H1 (cell line): ENCODE measurements around the gene DCTN3. TPM values are rescaled to one million over a fixed set of nuclear protein-coding genes. Genes with fewer than 3 reads are reported as not detected.
A peak's percentile ranks its signal among the peaks of the same experiment; 100 is the strongest.

Experiments used
- CTCF ChIA-PET: fragments of 300-600 bp; sonication (Branson Sonifier 250); formaldehyde crosslinking; loops from one replicate; lab custom pipeline; 2021; ENCODE audit not compliant: partially characterized antibody; lab: Charles Lee
- POLR2A ChIA-PET: fragments of 300-600 bp; sonication (Branson Sonifier 250); formaldehyde crosslinking; loops from one replicate; lab custom pipeline; 2021; ENCODE audit warnings: inconsistent platforms; ENCODE audit not compliant: partially characterized antibody; lab: Charles Lee
- DNase-seq, 2 experiments: peaks; one replicate each; pipeline versions ENCODE4 v3.0.0 to v3.0.0-alpha.2; 2010 to 2022; ENCODE audit warnings: low spot score in 2 of 2, low read depth in 1 of 2, mixed read lengths in 1 of 2
- FAIRE-seq: peaks from 2 replicates; lab custom pipeline; 2011; peaks lifted over from hg19 to GRCh38; lab: Jason Lieb, UNC
- H2AFZ ChIP-seq: 2 replicates; pipeline ENCODE4 v1.8.1; 2012; ENCODE audit warnings: low read length, inconsistent platforms
- H2AK5ac ChIP-seq: 2 replicates; pipeline ENCODE4 v1.6.1; 2013; ENCODE audit warnings: low read depth, low read length
- H2BK120ac ChIP-seq: replicated peaks from 2 replicates; pipeline ENCODE3; 2013; ENCODE audit warnings: low read depth, low read length, inconsistent platforms
- H2BK12ac ChIP-seq: 2 replicates; pipeline ENCODE4 v1.6.1; 2013; ENCODE audit warnings: low read depth, low read length
- H2BK15ac ChIP-seq: 2 replicates; pipeline ENCODE4 v1.6.1; 2013; ENCODE audit warnings: low read length
- H2BK20ac ChIP-seq: 2 replicates; pipeline ENCODE4 v1.6.1; 2013; ENCODE audit warnings: low read length
- H2BK5ac ChIP-seq: 2 replicates; pipeline ENCODE4 v1.6.1; 2013; ENCODE audit warnings: low read depth, low read length
- H3K14ac ChIP-seq: 2 replicates; pipeline ENCODE4 v1.6.1; 2013; ENCODE audit warnings: inconsistent platforms; ENCODE audit not compliant: insufficient read length
- H3K18ac ChIP-seq: 2 replicates; pipeline ENCODE4 v1.6.1; 2013; ENCODE audit warnings: low read length; ENCODE audit errors: extremely low read depth
- H3K23ac ChIP-seq: 2 replicates; pipeline ENCODE4 v1.6.1; 2013; ENCODE audit warnings: inconsistent platforms; ENCODE audit not compliant: insufficient read length
- H3K23me2 ChIP-seq: 2 replicates; pipeline ENCODE4 v1.6.1; 2013; ENCODE audit warnings: low read depth, low read length
- H3K27ac ChIP-seq: 2 replicates; pipeline ENCODE4 v1.6.1; 2011; ENCODE audit warnings: low read depth, low read length, inconsistent platforms
- H3K27me3 ChIP-seq, 4 experiments: replicated peaks in 1 of 4; 1 replicate in 1 of 4; 2 replicates in 3 of 4; pipeline versions ENCODE4 v1.6.1 to v1.8.1; 2011 to 2013; ENCODE audit warnings: low read length in 3 of 4, mild to moderate bottlenecking in 3 of 4, inconsistent platforms in 2 of 4, mixed read lengths in 2 of 4, moderate library complexity in 1 of 4; ENCODE audit not compliant: control insufficient read depth in 3 of 4, insufficient read depth in 3 of 4; ENCODE audit errors: extremely low read depth in 1 of 4
- H3K36me3 ChIP-seq, 4 experiments: 2 replicates each; pipeline versions ENCODE4 v1.6.1 to v1.8.1; 2011 to 2013; ENCODE audit warnings: mild to moderate bottlenecking in 4 of 4, low read length in 3 of 4, moderate library complexity in 2 of 4, control low read depth in 1 of 4, inconsistent platforms in 1 of 4; ENCODE audit not compliant: insufficient read depth in 4 of 4, control insufficient read depth in 2 of 4
- H3K4ac ChIP-seq: replicated peaks from 2 replicates; pipeline ENCODE3; 2013; ENCODE audit warnings: low read length, low read depth, mixed read lengths, inconsistent platforms; ENCODE audit not compliant: insufficient read length
- H3K4me1 ChIP-seq, 4 experiments: replicated peaks in 1 of 4; 1 replicate in 1 of 4; 2 replicates in 3 of 4; pipeline versions ENCODE4 v1.6.1 to v1.8.1; 2011 to 2013; ENCODE audit warnings: low read length in 3 of 4, inconsistent platforms in 2 of 4, mixed read lengths in 1 of 4; ENCODE audit not compliant: insufficient read depth in 4 of 4, control insufficient read depth in 3 of 4
- H3K4me2 ChIP-seq, 2 experiments: 2 replicates each; pipeline versions ENCODE4 v1.6.1 to v1.8.1; 2011 to 2013; ENCODE audit warnings: low read depth in 2 of 2, low read length in 2 of 2, control low read depth in 1 of 2, inconsistent platforms in 1 of 2, mild to moderate bottlenecking in 1 of 2; ENCODE audit not compliant: insufficient read depth in 1 of 2
- H3K4me3 ChIP-seq, 4 experiments: fragments of 200-600, 300-600 bp in 1 of 4; sonication (generic), shearing (Covaris generic), sonication (Bioruptor Twin) in 1 of 4; 2 replicates each; pipeline versions ENCODE4 v1.5.1 to v1.8.1; 2011 to 2016; ENCODE audit warnings: low read length in 4 of 4, low read depth in 3 of 4, control low read depth in 2 of 4, inconsistent platforms in 2 of 4, mild to moderate bottlenecking in 2 of 4, mixed read lengths in 1 of 4, moderate library complexity in 1 of 4; ENCODE audit not compliant: insufficient read depth in 2 of 4; ENCODE audit errors: extremely low read depth in 1 of 4
- H3K56ac ChIP-seq: replicated peaks from 2 replicates; pipeline ENCODE3; 2013; ENCODE audit warnings: low read depth, mild to moderate bottlenecking, mixed read lengths, low read length, inconsistent platforms; ENCODE audit not compliant: insufficient read length
- H3K79me1 ChIP-seq: 2 replicates; pipeline ENCODE4 v1.6.1; 2013; ENCODE audit warnings: low read depth, low read length, control low read depth
- H3K79me2 ChIP-seq, 2 experiments: 2 replicates each; pipeline versions ENCODE4 v1.6.1 to v1.8.1; 2012 to 2013; ENCODE audit warnings: low read length in 2 of 2, mild to moderate bottlenecking in 2 of 2, inconsistent platforms in 1 of 2; ENCODE audit not compliant: insufficient read depth in 2 of 2, control insufficient read depth in 1 of 2
- H3K9ac ChIP-seq, 4 experiments: replicated peaks in 1 of 4; 1 replicate in 1 of 4; 2 replicates in 3 of 4; pipeline versions ENCODE4 v1.6.1 to v1.8.1; 2011 to 2013; ENCODE audit warnings: low read depth in 3 of 4, low read length in 3 of 4, control low read depth in 2 of 4, mild to moderate bottlenecking in 2 of 4, moderate library complexity in 2 of 4, inconsistent platforms in 1 of 4; ENCODE audit errors: extremely low read depth in 1 of 4
- H3K9me3 ChIP-seq, 2 experiments: 2 replicates each; pipeline versions ENCODE4 v1.6.1 to v1.8.1; 2012 to 2013; ENCODE audit warnings: mild to moderate bottlenecking in 2 of 2, moderate library complexity in 2 of 2, control low read depth in 1 of 2, inconsistent platforms in 1 of 2, low read depth in 1 of 2, low read length in 1 of 2, mixed read lengths in 1 of 2; ENCODE audit not compliant: insufficient read depth in 2 of 2
- H4K20me1 ChIP-seq, 2 experiments: replicated peaks in 1 of 2; 2 replicates each; pipeline versions ENCODE3 to v1.8.1; 2011 to 2013; ENCODE audit warnings: inconsistent platforms in 2 of 2, low read length in 2 of 2, mild to moderate bottlenecking in 1 of 2; ENCODE audit not compliant: insufficient read depth in 2 of 2, control insufficient read depth in 1 of 2
- H4K5ac ChIP-seq: 2 replicates; pipeline ENCODE4 v1.6.1; 2013; ENCODE audit warnings: low read length, low read depth, mixed read lengths, inconsistent platforms; ENCODE audit not compliant: insufficient read length
- H4K8ac ChIP-seq: 2 replicates; pipeline ENCODE4 v1.8.0; 2013; ENCODE audit warnings: mild to moderate bottlenecking, moderate library complexity, low read length, inconsistent platforms; ENCODE audit not compliant: insufficient read depth; ENCODE audit errors: extremely low read depth
- H4K91ac ChIP-seq: replicated peaks from 2 replicates; pipeline ENCODE3; 2013; ENCODE audit warnings: low read length, mixed read lengths, inconsistent platforms; ENCODE audit not compliant: insufficient read length
- CBX8 ChIP-seq: fragments of 300-800, 300-1000 bp; sonication (generic); IDR thresholded peaks from 2 replicates; pipeline ENCODE4 v1.7.1; 2016; ENCODE audit warnings: low read depth, low read length, borderline replicate concordance
- EGR1 ChIP-seq: IDR thresholded peaks from 2 replicates; pipeline ENCODE4 v1.6.1; 2011; ENCODE audit warnings: low read depth, low read length, borderline replicate concordance
- GABPA ChIP-seq: IDR thresholded peaks from 2 replicates; pipeline ENCODE4 v1.6.1; 2011; ENCODE audit warnings: mild to moderate bottlenecking, low read length, moderate library complexity, borderline replicate concordance; ENCODE audit not compliant: insufficient read depth
- GTF2F1 ChIP-seq: IDR thresholded peaks from 2 replicates; pipeline ENCODE4 v1.6.1; 2012; ENCODE audit warnings: low read depth, low read length, improper control_type of control experiment, borderline replicate concordance
- KDM1A ChIP-seq: fragments of 200-600, 300-600 bp; sonication (generic); IDR thresholded peaks from 2 replicates; pipeline ENCODE4 v1.7.1; 2016; ENCODE audit warnings: mild to moderate bottlenecking, low read length, borderline replicate concordance
- POLR2AphosphoS5 ChIP-seq: IDR thresholded peaks from 2 replicates; pipeline ENCODE4 v1.6.1; 2011; ENCODE audit warnings: low read depth, low read length
- RFX5 ChIP-seq: IDR thresholded peaks from 2 replicates; pipeline ENCODE4 v1.6.1; 2011; ENCODE audit warnings: low read depth, low read length, improper control_type of control experiment, borderline replicate concordance
- RNF2 ChIP-seq: fragments of 200-900, 300-1000 bp; sonication (generic); IDR thresholded peaks from 2 replicates; pipeline ENCODE4 v1.7.1; 2016; ENCODE audit warnings: borderline replicate concordance, low read depth, mild to moderate bottlenecking, antibody characterized with exemption, low read length; ENCODE audit not compliant: poor library complexity, severe bottlenecking; ENCODE audit errors: missing control alignments
- TAF1 ChIP-seq: IDR thresholded peaks from 2 replicates; pipeline ENCODE4 v1.6.1; 2011; ENCODE audit warnings: mild to moderate bottlenecking, low read depth, low read length
- WGBS, 2 experiments: shearing (Covaris generic) in 1 of 2; methylation state at CpG; one replicate each; pipeline versions ENCODE4 v1.1.6 to v1.1.7; 2013 to 2015; ENCODE audit warnings: low lambda C conversion rate in 2 of 2, mixed read lengths in 2 of 2, inconsistent platforms in 1 of 2, low coverage in 1 of 2, missing lambda C conversion rate in 1 of 2; ENCODE audit not compliant: insufficient replicate concordance in 2 of 2, insufficient coverage in 1 of 2, insufficient read length in 1 of 2; ENCODE audit errors: extremely low coverage in 1 of 2, missing lambda C conversion rate in 1 of 2; 5-methylcytosine and 5-hydroxymethylcytosine counted together
- polyA plus RNA-seq, 7 experiments: library from polyadenylated mRNA; depleted of rRNA in 3 of 7; stranded (reverse) in 5 of 7; unstranded in 2 of 7; fragments of >200 nt in 5 of 7; fragments of 200-250 nt in 2 of 7; gene quantifications; 1 replicate in 5 of 7; 2 replicates in 1 of 7; 4 replicates in 1 of 7; pipeline versions ENCODE4 v1.2.1 to v1.2.3, GENCODE V29; 2011 to 2013; ENCODE audit warnings: missing spikeins in 2 of 7, mixed read lengths in 2 of 7
- total RNA-seq: library from RNA; stranded (reverse); fragmentation: NEBNext Ultra II Directional; extraction: Animal tissue kit (Norgen Biotek cat#: 25700); gene quantifications from 2 replicates; pipeline ENCODE4 v1.2.1, GENCODE V29; 2021
- TF ChIP-seq, protein P1 (sequence below): IDR thresholded peaks from 2 replicates; pipeline ENCODE4 v1.6.1; 2012; ENCODE audit warnings: inconsistent platforms
- TF ChIP-seq, protein P2 (sequence below): IDR thresholded peaks from 2 replicates; pipeline ENCODE4 v1.6.1; 2012; ENCODE audit warnings: low read length, inconsistent platforms

The DCTN3 gene
- total and polyA plus RNA-seq, 2 of the 8 experiments (the other 6 are each of a cell fraction or from before 2014, with no cell fraction given), result 25.6 to 39.2 TPM

DNA sequence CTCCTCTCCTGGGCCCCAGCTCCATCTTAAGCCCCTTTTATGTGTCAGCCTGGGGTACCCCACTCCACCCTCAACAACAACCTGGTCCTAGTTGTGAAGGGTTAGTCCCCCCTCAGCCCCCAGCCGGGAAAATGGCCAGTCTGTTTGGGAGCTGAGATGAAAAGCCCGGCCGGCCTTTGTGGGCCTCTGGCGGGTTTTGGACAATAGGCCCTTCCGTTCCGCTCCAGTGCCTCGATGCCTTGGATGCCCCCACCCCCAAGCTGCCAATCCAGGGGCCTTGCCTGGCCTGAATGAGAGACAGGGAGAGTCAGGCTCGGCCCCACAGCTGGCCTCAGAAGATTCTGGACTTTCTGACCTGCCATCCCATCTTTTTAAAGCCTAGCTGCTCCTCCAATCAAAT lies 39.9 kb downstream of the DCTN3 start:
- no peak overlapping the region for H2BK5ac ChIP-seq
- H3K79me1 ChIP-seq, result no peaks in the 10 kb centered on the region
- H3K27ac ChIP-seq, result no peak overlapping the region
- H3K27me3 ChIP-seq, result peaks cover 23 to 93% (median 81%) of the 10 kb centered on the region in 4 experiments
- no peak overlapping the region for H2BK120ac ChIP-seq
- H2BK20ac ChIP-seq, result no peak overlapping the region
- no peak overlapping the region for H3K56ac ChIP-seq
- H4K5ac ChIP-seq, result no peak overlapping the region
- WGBS, 2 experiments, result 51% methylated on average over 8 of the region's 8 CpGs; no CpG with 5 or more reads in 1 of the 2 experiments
- H3K4ac ChIP-seq, result no peak overlapping the region
- DNase-seq, result no peak
- no peak overlapping the region for H2AFZ ChIP-seq
- H3K4me2 ChIP-seq, result peak overlapping the region in 1 of 2 experiments; percentile 84; a peak in 2 of 4 replicates
- ChIA-PET POLR2A (interaction anchor here (1.2 to 5.6 kb wide), 7 partner anchors 8 to 57 kb away, joined by 3 to 36 read pairs (median 6); partner anchors contain the start of genes CNTFR and SIGMAR1), CTCF (interaction anchor here (0.5 to 13.8 kb wide), 14 partner anchors 8 to 180 kb away, joined by 3 to 241 read pairs (median 5); partner anchors contain the start of gene CNTFR)
- H3K9ac ChIP-seq, result no peak overlapping the region
- no peak overlapping the region for H3K4me3 ChIP-seq
- no peaks in the 10 kb centered on the region for H3K36me3 ChIP-seq
- H2AK5ac ChIP-seq, result no peak overlapping the region
- H4K8ac ChIP-seq, result no peak overlapping the region
- peaks cover 0 to 5% of the 10 kb centered on the region in 2 experiments for H4K20me1 ChIP-seq
- no peak for FAIRE-seq
- no peak overlapping the region for H2BK12ac ChIP-seq
- no peak overlapping the region for H3K14ac ChIP-seq
- H4K91ac ChIP-seq, result no peak overlapping the region
- no peak overlapping the region for H3K23ac ChIP-seq
- no peaks in the 10 kb centered on the region for H3K9me3 ChIP-seq
- no peaks in the 10 kb centered on the region for H3K79me2 ChIP-seq
- H2BK15ac ChIP-seq, result no peak overlapping the region
- H3K18ac ChIP-seq, result no peak overlapping the region
- peaks cover 12 to 42% (median 29%) of the 10 kb centered on the region in 4 experiments for H3K4me1 ChIP-seq
- peaks cover 19% of the 10 kb centered on the region; the same call in 1 of the 2 replicates for H3K23me2 ChIP-seq
- no peak for TF ChIP-seq RNF2
- TF ChIP-seq TAF1, result no peak
- TF ChIP-seq EGR1, result no peak
- TF ChIP-seq POLR2AphosphoS5, result no peak
- TF ChIP-seq, protein P1, sequence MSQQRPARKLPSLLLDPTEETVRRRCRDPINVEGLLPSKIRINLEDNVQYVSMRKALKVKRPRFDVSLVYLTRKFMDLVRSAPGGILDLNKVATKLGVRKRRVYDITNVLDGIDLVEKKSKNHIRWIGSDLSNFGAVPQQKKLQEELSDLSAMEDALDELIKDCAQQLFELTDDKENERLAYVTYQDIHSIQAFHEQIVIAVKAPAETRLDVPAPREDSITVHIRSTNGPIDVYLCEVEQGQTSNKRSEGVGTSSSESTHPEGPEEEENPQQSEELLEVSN, result no peak
- no peak for TF ChIP-seq CBX8
- TF ChIP-seq GTF2F1, result no peak
- no peak for TF ChIP-seq KDM1A
- TF ChIP-seq RFX5, result no peak
- no peak for TF ChIP-seq GABPA
- TF ChIP-seq, protein P2, sequence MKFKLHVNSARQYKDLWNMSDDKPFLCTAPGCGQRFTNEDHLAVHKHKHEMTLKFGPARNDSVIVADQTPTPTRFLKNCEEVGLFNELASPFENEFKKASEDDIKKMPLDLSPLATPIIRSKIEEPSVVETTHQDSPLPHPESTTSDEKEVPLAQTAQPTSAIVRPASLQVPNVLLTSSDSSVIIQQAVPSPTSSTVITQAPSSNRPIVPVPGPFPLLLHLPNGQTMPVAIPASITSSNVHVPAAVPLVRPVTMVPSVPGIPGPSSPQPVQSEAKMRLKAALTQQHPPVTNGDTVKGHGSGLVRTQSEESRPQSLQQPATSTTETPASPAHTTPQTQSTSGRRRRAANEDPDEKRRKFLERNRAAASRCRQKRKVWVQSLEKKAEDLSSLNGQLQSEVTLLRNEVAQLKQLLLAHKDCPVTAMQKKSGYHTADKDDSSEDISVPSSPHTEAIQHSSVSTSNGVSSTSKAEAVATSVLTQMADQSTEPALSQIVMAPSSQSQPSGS, result no peak
